H9 (cell line): ENCODE results near the gene ALX4. TPM values are rescaled to one million over a fixed set of nuclear protein-coding genes. Genes with fewer than 3 reads are reported as not detected.

Source experiments
- DNase-seq: peaks from one replicate; pipeline ENCODE4 v3.0.0-alpha.2; 2017
- H2AFZ ChIP-seq: one replicate; pipeline ENCODE4 v1.6.1; 2013; ENCODE audit warnings: mild to moderate bottlenecking, low read length, control low read depth, moderate library complexity
- H2AK5ac ChIP-seq: 2 replicates; pipeline ENCODE4 v1.6.1; 2013; ENCODE audit warnings: low read length, control low read depth, mixed read lengths; ENCODE audit not compliant: insufficient read length
- H2BK120ac ChIP-seq: one replicate; pipeline ENCODE4 v1.6.1; 2013; ENCODE audit warnings: low read depth, mild to moderate bottlenecking, low read length, control low read depth, inconsistent platforms; ENCODE audit not compliant: poor library complexity, severe bottlenecking
- H2BK12ac ChIP-seq: 2 replicates; pipeline ENCODE4 v1.6.1; 2013; ENCODE audit warnings: low read length, control low read depth, mixed read lengths, low read depth; ENCODE audit not compliant: insufficient read length
- H2BK15ac ChIP-seq: 2 replicates; pipeline ENCODE4 v1.6.1; 2013; ENCODE audit warnings: low read depth, low read length, control low read depth
- H2BK20ac ChIP-seq: one replicate; pipeline ENCODE4 v1.6.1; 2013; ENCODE audit warnings: low read depth, mild to moderate bottlenecking, low read length, control low read depth, inconsistent platforms; ENCODE audit not compliant: poor library complexity, severe bottlenecking
- H2BK5ac ChIP-seq: 2 replicates; pipeline ENCODE4 v1.6.1; 2013; ENCODE audit warnings: low read length, control low read depth, mixed read lengths; ENCODE audit not compliant: insufficient read length
- H3K14ac ChIP-seq: 2 replicates; pipeline ENCODE4 v1.6.1; 2013; ENCODE audit warnings: low read length, control low read depth; ENCODE audit not compliant: insufficient read depth
- H3K18ac ChIP-seq: 2 replicates; pipeline ENCODE4 v1.6.1; 2013; ENCODE audit warnings: low read depth, mild to moderate bottlenecking, mixed read lengths, low read length, control low read depth; ENCODE audit not compliant: insufficient read length
- H3K23ac ChIP-seq: 2 replicates; pipeline ENCODE4 v1.6.1; 2013; ENCODE audit warnings: low read length, control low read depth, mixed read lengths, low read depth; ENCODE audit not compliant: insufficient read length
- H3K23me2 ChIP-seq: 2 replicates; pipeline ENCODE4 v1.6.1; 2013; ENCODE audit warnings: low read depth, mild to moderate bottlenecking, mixed read lengths, low read length, control low read depth; ENCODE audit not compliant: insufficient read length, poor library complexity, severe bottlenecking
- H3K27ac ChIP-seq: 2 replicates; pipeline ENCODE4 v1.5.1; 2013; ENCODE audit warnings: low read length, control low read depth, mixed read lengths, low read depth; ENCODE audit not compliant: insufficient read length
- H3K27me3 ChIP-seq: 2 replicates; pipeline ENCODE4 v1.6.1; 2013; ENCODE audit warnings: low read length, control low read depth, inconsistent platforms; ENCODE audit not compliant: insufficient read depth
- H3K4ac ChIP-seq: 2 replicates; pipeline ENCODE4 v1.6.1; 2013; ENCODE audit warnings: low read depth, mild to moderate bottlenecking, control low read depth, inconsistent platforms, low read length, moderate library complexity
- H3K4me1 ChIP-seq: 2 replicates; pipeline ENCODE4 v1.6.1; 2013; ENCODE audit warnings: low read length, control low read depth, inconsistent platforms; ENCODE audit not compliant: insufficient read depth
- H3K4me2 ChIP-seq: 2 replicates; pipeline ENCODE4 v1.6.1; 2013; ENCODE audit warnings: low read length, control low read depth, mixed read lengths; ENCODE audit not compliant: insufficient read length, insufficient read depth
- H3K56ac ChIP-seq: 2 replicates; pipeline ENCODE4 v1.6.1; 2013; ENCODE audit warnings: low read depth, mild to moderate bottlenecking, mixed read lengths, low read length, control low read depth; ENCODE audit not compliant: insufficient read length
- H3K79me1 ChIP-seq: 2 replicates; pipeline ENCODE4 v1.6.1; 2013; ENCODE audit warnings: low read depth, mild to moderate bottlenecking, moderate library complexity, low read length, control low read depth, inconsistent platforms; ENCODE audit not compliant: insufficient read depth, poor library complexity, severe bottlenecking
- H3K79me2 ChIP-seq: 2 replicates; pipeline ENCODE4 v1.6.1; 2013; ENCODE audit warnings: low read length, control low read depth, inconsistent platforms; ENCODE audit not compliant: insufficient read depth
- H3K9ac ChIP-seq: 2 replicates; pipeline ENCODE4 v1.6.1; 2013; ENCODE audit warnings: low read length, control low read depth, mixed read lengths; ENCODE audit not compliant: insufficient read length; ENCODE audit errors: extremely low read depth
- H3K9me3 ChIP-seq: one replicate; pipeline ENCODE4 v1.6.1; 2013; ENCODE audit warnings: low read depth, low read length, inconsistent platforms; ENCODE audit not compliant: control insufficient read depth
- H3T11ph ChIP-seq: one replicate; pipeline ENCODE4 v1.6.1; 2013; ENCODE audit warnings: mild to moderate bottlenecking, low read length, control low read depth, inconsistent platforms
- H4K20me1 ChIP-seq: one replicate; pipeline ENCODE4 v1.6.1; 2013; ENCODE audit not compliant: control insufficient read depth, insufficient read length, insufficient read depth
- H4K5ac ChIP-seq: 2 replicates; pipeline ENCODE4 v1.6.1; 2013; ENCODE audit warnings: low read depth, mild to moderate bottlenecking, mixed read lengths, low read length, control low read depth; ENCODE audit not compliant: insufficient read length
- H4K8ac ChIP-seq: replicated peaks from 2 replicates; pipeline ENCODE4 v1.6.1; 2013; ENCODE audit warnings: low read length, control low read depth, mixed read lengths, low read depth; ENCODE audit not compliant: insufficient read length
- H4K91ac ChIP-seq: 2 replicates; pipeline ENCODE4 v1.6.1; 2013; ENCODE audit warnings: low read depth, mild to moderate bottlenecking, moderate library complexity, mixed read lengths, low read length, control low read depth; ENCODE audit not compliant: insufficient read length
- H3K27ac Mint-ChIP-seq, 3 experiments: 2 replicates in 2 of 3; 3 replicates in 1 of 3; pipeline ENCODE4 v1.8.0; 2020 to 2021; ENCODE audit warnings: mixed read lengths in 3 of 3, mild to moderate bottlenecking in 1 of 3, moderate library complexity in 1 of 3
- H3K27me3 Mint-ChIP-seq: 2 replicates; pipeline ENCODE4 v1.8.0; 2021; ENCODE audit warnings: low read depth, mild to moderate bottlenecking, moderate library complexity, mixed read lengths
- H3K36me3 Mint-ChIP-seq, 3 experiments: 2 replicates in 2 of 3; 3 replicates in 1 of 3; pipeline ENCODE4 v1.8.0; 2020 to 2021; ENCODE audit warnings: low read depth in 3 of 3, mixed read lengths in 3 of 3; ENCODE audit not compliant: insufficient read depth in 1 of 3
- H3K4me1 Mint-ChIP-seq, 2 experiments: 2 replicates each; pipeline ENCODE4 v1.8.0; 2020; ENCODE audit warnings: mixed read lengths in 2 of 2
- H3K4me3 Mint-ChIP-seq, 2 experiments: 2 replicates in 1 of 2; 3 replicates in 1 of 2; pipeline ENCODE4 v1.8.0; 2020 to 2021; ENCODE audit warnings: mild to moderate bottlenecking in 2 of 2, mixed read lengths in 2 of 2, moderate library complexity in 1 of 2
- H3K9me3 Mint-ChIP-seq, 2 experiments: 2 replicates in 1 of 2; 3 replicates in 1 of 2; pipeline ENCODE4 v1.8.0; 2020; ENCODE audit warnings: mild to moderate bottlenecking in 2 of 2, mixed read lengths in 2 of 2, moderate library complexity in 1 of 2
- CTCF ChIP-seq: fragments of 200-600 bp; sonication (generic); conservative IDR thresholded peaks from 3 replicates; pipeline ENCODE4 v1.8.0; 2021; ENCODE audit warnings: antibody characterized with exemption, mild to moderate bottlenecking
- WGBS: extraction: QIAGEN DNeasy Blood & Tissue Kit; methylation state at CpG from one replicate; pipeline ENCODE4 v1.1.7; 2013; ENCODE audit warnings: missing lambda C conversion rate, low lambda C conversion rate, mixed read lengths; ENCODE audit not compliant: insufficient read length; ENCODE audit errors: extremely low coverage; 5-methylcytosine and 5-hydroxymethylcytosine counted together
- total RNA-seq: library from RNA; stranded (reverse); gene quantifications from 2 replicates; pipeline ENCODE4 v1.2.1, GENCODE V29; 2021

Gene ALX4
- total RNA-seq, 1 experiment from 2014 or later: not detected

- H3K14ac ChIP-seq: no peak overlapping the region
- H3K79me1 ChIP-seq: no peaks in the 10 kb centered on the region
- no peak overlapping the region for H2BK120ac ChIP-seq
- TF ChIP-seq CTCF: no peak
- H2BK20ac ChIP-seq: no peak overlapping the region
- no peak for DNase-seq
- no peaks in the 10 kb centered on the region for H4K20me1 ChIP-seq
- H3K27ac ChIP-seq: no peak overlapping the region
- no CpG with 5 or more reads among the region's 10 CpGs for WGBS
- no peaks in the 10 kb centered on the region for H3K36me3 Mint-ChIP-seq
- H3K4me2 ChIP-seq: no peak overlapping the region
- H2BK12ac ChIP-seq: no peak overlapping the region
- no peaks in the 10 kb centered on the region for H3K23me2 ChIP-seq
- no peak overlapping the region for H3T11ph ChIP-seq
- H3K4me1 ChIP-seq: no peaks in the 10 kb centered on the region
- H3K4me1 Mint-ChIP-seq: peaks cover 0 to 1% of the 10 kb centered on the region in 2 experiments; a peak in 1 of 4 replicates
- H2AFZ ChIP-seq: no peak overlapping the region
- H2BK5ac ChIP-seq: no peak overlapping the region
- H3K9me3 ChIP-seq: no peaks in the 10 kb centered on the region
- no peak overlapping the region for H4K8ac ChIP-seq
- H2BK15ac ChIP-seq: no peak overlapping the region
- H3K27ac Mint-ChIP-seq: no peak overlapping the region
- no peak overlapping the region for H2AK5ac ChIP-seq
- H3K4ac ChIP-seq: no peak overlapping the region
- no peak overlapping the region for H4K91ac ChIP-seq
- H3K23ac ChIP-seq: no peak overlapping the region
- H3K18ac ChIP-seq: no peak overlapping the region
- H3K9ac ChIP-seq: no peak overlapping the region
- no peaks in the 10 kb centered on the region for H3K27me3 ChIP-seq
- no peak overlapping the region for H3K4me3 Mint-ChIP-seq
- no peaks in the 10 kb centered on the region for H3K79me2 ChIP-seq
- no peak overlapping the region for H3K56ac ChIP-seq
- no peak overlapping the region for H4K5ac ChIP-seq
- no peaks in the 10 kb centered on the region; a peak in 1 of 5 replicates for H3K9me3 Mint-ChIP-seq
- peaks cover 5% of the 10 kb centered on the region for H3K27me3 Mint-ChIP-seq
Measured at GRCh38 chr11:44275241-44275640, 34.7 kb downstream of the ALX4 start.
